ENCODE measurements around the gene LFNG.

LFNG gene

DNA sequence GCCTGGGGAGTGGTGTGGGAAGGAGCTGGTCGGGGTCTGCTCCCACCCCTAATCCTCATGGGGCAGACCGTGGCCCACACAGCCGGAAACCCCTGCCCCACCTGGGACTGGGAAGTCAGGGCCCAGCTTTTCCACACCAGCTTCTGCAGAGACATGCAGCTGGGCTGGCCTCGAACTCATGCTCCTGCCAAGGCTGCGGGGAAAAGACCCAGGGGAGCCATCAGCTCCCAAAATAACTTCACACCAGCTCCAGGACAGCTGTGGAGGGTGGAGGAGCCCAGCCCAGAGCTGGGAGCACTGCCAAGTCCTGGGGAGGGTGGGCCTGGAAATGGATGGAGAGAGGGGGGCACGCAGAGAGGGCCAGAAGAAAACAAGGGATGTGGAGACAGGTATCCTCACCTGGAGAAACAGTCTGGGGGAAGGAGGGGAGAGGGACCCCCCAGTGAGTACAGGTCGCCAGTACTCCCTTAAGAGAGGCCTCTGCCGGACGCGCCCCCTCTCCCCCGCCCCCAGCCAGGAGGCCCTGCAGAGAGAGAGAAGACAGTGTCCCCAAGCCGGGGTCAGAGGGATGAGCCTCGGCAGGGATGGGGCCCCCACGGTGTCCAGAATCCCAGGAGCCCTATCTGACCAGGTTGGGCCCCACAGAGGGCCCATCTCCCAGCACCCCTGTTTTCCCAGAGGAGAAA lies 31.8 kb upstream of the LFNG start:
- no peak for DNase-seq

DNA sequence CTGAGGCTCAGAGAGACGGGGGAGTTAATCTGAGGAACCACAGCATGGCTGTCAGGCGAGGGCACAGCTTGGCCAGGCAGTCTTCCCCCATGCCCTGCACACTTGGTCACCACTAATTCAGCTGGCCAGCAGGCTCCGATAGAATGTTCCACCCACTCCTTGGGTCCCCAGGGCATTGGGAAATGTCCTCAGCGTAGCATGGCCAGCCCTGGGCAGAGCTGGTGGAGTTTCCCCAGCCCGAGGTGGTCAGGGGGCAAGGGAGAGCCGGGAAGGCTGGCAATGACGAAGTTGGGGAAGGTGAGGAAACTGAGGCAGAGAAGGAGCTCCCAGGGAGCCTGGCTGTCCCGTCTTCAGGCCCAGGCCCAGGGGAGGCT lies 31.3 kb upstream of the LFNG start:
- DNase-seq, result no peak

DNA sequence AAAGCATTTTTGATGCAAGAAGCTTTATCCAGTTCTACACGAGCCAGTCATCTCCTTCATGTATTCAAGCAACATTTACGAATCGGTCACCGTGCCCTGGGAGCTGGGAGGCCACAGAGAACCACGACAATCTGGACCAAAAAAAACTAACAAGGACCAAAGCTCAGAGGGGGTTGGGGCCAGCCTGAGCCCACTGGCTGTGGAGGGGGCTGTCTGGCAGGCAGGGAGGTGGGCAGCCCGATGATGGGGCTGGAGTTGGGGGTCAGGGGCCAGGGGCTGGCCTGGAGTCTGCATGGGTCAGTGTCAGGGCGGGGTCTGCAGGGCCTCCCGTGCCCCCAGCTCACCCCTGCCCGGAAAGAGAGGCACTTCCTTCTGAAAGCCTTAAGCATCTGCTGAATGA lies 30.9 kb upstream of the LFNG start:
- DNase-seq, result no peak

DNA sequence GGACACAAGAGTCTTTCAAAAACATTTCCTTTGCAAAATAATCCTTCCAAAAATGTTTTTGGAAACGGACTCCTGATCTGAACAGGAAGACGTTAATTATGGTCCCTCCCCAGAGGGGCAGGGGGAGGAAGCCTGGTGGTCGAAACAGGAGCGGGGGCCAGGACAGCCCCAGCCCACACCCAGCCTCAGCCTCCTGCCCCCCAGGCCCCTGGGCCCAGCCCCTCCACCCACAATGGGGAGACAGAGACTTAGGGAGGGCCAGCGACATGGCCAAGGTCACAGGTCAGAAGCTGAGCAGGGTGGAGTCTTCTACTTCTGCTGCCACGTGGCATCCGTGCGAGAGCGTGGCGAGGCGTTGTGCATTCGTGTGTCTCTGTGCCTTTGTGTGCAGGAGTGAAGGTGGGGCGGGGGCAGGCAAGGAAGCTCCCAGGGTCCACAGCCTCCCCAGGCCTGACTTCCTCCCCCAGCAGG lies 29.4 kb upstream of the LFNG start:
- DNase-seq, result no peak

DNA sequence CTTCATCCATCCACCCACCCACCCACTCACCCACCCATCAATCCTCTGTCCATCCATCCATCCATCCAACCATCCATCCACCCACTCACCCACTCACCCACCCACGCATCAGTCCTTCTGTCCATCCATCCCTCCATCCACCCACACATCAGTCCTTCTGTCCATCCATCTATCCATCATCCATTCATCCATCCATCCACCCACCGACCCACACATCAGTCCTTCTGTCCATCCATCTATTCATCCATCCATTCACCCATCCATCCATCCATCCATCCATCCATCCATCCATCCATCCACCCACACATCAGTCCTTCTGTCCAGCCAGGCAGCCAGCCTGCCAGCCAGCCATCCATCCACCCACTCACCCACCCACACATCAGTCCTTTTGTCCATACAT lies 27.5 kb upstream of the LFNG start:
- DNase-seq, result no peak

DNA sequence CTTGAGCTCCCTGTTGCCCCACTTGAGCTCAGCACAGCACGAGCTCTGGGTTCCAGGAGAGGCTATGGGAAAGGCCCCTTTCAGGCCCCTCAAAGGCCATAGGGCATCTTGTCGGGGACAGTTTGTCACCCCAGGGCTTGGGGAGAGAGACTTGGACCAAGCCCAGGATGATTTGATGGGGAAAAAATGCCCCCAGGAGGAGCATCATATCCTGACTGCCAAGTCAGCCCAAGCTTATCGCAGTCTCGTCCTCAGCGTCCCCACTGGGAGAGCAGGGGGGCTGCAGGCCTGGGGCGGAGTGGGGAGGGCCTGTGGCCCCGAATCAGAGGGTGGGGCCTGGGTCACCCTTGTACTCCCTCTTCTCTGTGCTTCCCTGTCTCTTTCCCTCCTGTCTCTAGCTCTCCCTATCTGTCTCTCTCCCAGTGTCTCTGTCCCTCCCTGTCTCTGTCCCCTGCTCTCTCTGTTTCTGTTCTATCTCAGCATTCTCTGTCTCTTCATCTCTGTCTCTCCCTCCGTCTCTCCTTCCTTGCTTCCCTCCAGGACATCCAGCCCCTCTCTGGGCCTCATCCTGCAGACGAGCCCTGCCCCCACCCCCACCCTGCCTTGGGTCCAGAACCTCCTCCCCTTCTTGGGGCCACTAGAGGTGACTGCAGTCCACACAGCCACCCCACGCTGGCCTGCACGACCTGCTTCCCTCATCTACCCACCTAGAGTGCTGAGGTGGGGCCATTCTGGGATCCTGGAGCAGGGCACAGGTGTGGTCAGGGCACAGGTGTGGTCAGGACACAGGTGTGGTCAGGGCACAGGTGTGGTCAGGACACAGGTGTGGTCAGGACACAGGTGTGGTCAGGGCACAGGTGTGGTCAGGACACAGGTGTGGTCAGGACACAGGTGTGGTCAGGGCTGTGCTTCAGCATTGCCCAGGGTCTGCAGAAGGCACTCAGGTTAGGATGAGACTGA lies 26.1 kb upstream of the LFNG start:
- no peak for DNase-seq

DNA sequence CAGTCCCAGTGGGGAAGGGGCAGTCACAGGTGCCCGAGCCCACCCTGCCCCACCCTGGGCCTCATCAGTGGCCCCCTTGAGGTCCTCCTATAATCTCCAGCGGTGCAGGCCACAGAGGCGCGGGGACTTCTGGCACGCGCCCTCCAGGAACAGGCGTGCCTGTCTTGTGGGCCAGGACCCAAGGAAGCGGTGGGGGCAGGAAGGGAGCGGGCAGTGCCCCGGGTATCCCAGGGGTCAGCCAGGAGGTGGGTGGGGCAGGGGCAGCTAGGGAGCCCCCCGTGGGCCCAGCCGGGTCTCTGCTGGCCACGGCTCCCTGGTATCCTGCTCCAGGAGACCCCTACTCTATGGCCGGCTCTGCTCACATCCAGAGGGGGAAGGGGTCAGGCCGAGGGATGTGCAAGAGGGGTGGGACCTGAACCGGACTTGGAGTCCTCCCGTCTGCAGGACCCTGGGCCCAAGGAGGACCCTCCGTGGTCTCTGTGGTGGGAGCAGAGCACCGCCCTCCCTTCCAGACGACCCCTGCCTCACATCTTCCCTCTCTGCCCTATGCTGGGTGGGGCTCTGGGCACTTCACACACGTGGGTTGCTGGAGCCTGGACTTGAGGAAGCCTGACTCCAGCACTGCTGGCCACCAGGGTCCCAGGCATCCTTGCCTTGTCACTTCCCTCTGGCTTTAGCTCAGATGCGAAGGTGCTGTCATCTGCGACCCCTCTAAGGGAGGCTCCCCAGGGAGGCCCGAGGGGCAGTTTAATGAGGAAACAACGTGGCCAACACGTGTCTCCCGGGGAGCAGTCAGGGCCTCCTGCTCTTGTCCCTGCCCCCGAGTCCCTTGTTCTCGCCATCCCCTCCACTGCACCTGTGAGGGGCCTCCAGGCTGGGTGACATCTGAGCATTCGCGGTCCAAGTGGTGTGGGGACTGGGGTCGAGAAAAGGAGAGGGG lies 25.1 kb upstream of the LFNG start:
- DNase-seq, result no peak

DNA sequence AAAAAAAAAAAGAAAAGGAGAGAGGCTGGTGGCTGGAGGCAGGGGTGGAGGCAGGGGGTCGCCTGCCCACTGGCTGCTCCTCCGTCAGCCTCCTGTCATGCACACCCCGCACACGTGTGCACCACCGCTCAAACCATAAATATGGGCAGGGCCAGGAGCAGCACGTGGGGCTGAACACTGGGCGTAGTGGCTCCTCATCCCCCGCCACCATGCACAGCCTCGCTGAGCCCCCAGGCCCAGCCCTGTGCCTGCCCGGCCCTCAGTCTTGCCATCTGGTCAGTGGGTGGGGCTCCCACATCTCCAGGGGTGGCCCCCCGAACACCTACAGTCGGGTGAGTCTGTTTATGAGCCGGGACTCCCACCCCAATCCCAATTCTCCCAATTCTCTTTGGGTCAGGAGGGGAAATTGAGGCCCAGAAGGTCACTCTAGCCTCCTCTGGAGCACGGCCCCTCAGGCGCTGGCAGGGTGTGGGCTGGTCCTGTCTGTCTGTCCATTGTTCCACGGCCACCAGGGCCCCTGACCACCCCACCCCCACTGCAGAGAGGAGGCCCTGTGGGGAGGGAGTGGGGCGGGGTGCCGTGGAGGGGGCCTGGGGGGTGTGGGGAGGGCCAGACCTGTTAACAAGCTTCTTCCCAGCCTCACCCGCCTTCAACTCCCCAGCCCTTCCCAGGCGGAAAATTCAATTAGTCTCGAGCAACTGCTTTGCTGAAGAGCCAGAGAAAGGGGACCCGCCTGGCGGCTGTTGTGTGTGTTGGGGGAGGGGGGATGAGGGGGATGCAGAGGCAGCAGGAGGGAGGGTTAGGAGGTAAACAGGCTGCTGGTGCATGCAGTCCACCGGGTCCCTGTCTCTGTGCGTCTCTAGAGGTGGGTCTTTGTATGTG lies 23.9 kb upstream of the LFNG start:
- no peak for DNase-seq

DNA sequence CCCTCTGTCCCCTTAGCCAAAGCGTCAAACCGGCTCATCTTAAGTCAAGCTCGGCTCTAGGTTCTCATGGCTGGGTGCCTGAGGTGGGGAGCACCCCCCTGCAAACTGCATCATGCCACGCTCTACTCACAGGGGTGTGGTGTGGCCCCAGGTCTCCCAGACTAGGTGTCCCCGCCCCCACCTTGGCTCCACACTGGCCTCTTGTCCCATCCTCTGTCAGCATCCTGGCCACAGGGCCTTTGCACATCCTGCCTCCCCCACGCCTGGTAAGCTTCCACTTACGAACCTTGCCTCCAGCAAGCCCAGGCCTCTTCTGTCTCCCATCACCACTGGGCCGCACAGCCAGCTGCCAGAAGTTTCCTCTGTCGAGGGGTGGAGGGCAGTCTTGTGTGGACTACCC lies 23.2 kb upstream of the LFNG start:
- no peak for DNase-seq

DNA sequence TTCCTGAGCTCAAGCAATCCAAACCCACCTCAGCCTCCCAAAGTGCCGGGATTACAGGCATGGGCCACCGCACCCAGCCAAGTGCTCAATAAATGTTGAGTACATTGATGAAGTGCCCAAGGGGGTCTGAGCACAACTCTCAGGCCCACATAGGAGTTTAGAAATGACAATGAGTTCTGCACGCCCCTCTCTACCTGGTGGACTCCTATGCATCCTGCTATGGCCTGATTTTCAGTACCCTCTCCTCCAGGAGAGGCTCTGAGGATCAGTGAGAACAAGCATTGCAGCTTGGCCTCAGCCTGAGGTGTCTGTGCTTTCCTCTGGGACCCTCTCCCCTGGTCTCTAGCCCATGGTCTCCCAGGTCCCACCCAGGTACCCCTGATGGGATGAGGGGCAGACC lies 22.5 kb upstream of the LFNG start:
- no peak for DNase-seq

DNA sequence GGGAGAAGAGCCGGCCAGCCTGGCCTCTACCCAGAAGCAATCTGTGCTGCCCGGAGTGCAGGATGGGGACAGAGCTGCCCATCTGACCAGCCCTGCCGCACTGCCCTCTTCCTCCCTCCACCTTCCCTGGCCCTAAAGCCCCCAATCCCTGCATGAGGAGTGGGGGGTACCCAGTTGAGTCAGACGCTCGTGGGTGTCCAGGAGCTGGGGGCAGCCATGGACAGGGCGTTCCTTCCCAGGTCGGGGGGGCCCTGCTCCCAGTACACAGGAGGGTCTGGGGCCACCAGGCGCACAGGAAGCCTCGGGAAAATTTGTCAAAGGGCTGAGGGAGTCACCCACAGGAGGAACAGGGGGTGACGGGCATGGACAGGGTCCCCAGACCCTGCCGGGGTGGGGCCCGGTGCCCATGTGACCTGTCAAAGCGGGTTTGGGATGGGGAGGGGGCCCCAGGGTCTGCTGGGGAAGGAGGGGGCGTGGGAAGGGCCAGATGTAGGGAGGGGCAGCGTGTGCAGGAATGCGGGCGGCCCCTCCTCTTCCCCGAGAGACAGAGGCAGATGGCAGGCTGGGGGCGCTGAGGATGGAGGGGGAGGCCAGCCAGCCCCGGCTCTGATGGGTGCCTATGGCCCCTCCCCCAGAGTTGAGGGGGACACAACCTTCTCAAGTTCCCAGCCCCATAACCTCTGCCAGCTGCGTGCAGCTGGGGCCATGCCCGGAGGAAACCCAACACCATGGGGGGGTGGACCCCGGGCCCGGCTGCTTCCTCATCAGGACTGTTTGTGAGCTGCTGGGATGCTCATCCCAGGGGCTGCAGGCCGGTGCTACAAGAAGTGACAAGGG lies 21.9 kb upstream of the LFNG start:
- no peak for DNase-seq

DNA sequence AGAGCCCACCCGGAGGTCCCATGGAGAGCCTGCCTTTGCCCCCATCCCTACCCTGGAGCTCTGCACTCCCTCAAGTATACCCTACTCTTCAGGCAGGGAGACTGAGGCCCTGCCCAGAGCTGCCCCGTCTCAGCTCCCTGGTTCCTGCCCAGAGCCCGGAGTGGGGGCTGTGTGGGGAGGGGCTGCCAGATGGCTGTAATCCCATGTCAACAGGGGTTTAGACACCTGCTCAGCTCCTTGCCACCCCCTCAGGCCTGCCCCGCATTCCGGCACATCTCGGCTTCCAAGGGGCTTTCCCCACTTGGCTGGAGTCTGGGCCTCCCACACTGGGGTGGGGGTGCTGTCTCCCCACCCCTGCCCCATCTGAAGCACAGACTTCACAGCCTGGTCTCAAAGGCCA lies 20.9 kb upstream of the LFNG start:
- DNase-seq, result no peak

DNA sequence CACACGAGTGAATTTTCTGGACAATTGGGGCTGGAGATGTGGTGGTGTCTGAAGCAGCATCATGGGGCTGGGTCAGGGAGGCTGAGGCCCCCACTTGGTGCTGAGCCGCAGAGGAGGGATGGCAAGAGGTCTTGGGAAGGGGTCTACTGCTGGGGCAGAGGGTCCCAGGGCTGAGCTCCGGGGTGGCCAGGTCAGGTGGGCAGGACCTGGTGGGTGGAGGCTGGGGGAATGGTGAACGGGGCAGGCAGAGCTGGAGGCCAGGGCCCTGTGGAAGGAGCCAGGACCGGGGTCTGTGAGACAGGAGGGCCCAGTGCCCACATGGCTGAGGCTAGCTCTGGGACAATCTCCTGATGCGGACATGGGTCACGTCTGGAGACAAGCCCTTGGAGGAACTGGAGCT lies 20.4 kb upstream of the LFNG start:
- no peak for DNase-seq

DNA sequence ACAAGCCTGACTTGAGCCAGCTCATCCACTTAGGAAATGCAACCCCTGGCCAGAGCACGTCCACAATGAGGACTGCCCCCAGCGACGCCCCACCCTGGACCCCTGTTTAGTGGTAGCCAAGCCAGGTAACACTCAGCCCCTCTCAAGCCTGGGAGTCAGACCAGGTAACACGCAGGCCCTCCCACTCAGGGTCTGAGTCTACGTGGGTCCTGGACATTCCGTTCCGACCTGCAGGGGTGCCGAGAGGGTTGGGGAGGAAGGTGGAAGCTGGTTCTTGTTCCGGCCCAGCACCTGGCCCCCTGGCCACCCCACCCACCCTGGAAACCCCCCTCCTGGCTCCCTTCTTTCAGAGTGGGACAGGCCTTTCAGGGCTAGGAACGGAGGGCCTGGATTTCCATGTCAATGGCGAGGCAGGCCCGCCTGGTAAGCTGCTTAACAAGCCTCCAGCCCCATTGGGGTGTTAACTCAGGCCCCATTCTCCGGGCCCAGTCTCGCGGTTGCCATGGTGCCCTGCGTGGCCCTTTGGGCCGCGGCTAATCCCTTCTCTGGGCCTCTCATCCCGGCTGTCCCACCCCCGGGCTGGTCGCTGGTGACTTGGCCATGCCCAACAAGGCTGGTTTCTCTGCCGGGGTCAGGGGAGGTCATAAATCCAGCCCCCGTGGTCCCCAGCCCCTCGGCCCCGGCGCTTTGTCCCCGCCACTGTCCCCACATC lies 19.7 kb upstream of the LFNG start:
- DNase-seq, result no peak

DNA sequence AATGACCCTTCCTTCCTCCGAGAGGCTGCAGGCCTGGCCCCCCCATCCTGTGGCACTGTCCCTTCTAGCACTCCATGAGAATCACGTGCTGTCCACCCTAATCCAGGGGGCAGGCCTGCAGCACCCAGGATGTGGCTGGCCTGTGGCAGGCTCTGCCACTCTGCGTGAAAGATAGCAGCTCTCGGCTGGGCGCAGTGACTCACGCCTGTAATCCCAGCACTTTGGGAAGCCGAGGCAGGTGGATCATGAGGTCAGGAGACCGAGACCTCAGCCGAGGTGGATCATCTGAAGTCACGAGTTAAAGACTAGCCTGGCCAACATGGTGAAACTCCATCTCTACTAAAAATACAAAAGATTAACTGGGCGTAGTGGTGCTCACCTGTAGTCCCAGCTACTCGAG lies 18.9 kb upstream of the LFNG start:
- no peak for DNase-seq

DNA sequence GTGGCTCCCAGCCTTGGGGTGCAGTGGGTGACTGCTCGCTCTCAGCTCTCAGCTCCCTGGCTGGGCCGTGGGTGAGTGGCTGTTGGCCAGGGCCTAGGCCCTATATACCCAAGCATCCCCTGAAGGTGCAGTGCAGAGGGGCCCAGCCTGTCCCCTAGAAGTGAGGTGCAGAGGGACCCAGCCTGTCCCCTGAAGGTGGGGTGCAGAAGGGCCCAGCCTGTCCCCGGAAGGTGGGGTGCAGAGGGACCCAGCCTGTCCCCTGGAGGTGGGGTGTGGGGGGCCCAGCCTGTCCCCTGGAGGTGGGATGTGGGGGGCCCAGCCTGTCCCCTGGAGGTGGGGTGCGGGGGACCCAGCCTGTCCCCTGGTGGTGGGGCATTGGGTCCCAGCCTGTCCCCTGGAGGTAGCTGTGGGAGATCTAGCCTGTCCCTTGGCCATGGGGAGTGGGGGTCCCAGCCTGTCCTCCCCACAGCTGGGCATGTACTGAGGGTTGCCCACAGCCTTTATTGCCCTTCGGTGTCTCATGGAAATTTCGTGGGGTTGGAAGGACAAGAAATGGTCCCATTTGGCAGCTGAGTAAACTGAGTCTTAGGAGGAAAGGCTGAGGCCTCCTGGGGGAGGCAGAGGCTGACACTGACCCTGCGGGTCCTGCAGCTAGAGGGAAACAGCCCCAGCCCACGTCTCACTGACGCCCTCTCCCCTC lies 17.5 kb upstream of the LFNG start:
- DNase-seq, result no peak

DNA sequence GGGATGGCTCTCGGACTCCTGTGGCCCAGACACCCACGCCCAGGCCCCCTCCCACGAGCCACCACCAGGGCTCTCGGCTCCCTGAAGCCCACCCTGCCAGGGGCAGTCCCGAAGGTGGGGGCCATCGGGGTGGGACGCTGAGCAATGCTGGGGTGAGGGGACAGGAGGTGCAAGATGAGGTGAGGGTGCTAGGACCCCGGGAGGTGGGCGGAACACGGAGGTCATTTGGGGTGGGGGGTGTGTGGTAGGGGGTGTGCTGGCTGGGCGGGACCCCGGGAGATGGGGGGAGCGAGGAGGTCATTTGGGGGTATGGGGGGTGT lies 17.0 kb upstream of the LFNG start:
- no peak for DNase-seq

DNA sequence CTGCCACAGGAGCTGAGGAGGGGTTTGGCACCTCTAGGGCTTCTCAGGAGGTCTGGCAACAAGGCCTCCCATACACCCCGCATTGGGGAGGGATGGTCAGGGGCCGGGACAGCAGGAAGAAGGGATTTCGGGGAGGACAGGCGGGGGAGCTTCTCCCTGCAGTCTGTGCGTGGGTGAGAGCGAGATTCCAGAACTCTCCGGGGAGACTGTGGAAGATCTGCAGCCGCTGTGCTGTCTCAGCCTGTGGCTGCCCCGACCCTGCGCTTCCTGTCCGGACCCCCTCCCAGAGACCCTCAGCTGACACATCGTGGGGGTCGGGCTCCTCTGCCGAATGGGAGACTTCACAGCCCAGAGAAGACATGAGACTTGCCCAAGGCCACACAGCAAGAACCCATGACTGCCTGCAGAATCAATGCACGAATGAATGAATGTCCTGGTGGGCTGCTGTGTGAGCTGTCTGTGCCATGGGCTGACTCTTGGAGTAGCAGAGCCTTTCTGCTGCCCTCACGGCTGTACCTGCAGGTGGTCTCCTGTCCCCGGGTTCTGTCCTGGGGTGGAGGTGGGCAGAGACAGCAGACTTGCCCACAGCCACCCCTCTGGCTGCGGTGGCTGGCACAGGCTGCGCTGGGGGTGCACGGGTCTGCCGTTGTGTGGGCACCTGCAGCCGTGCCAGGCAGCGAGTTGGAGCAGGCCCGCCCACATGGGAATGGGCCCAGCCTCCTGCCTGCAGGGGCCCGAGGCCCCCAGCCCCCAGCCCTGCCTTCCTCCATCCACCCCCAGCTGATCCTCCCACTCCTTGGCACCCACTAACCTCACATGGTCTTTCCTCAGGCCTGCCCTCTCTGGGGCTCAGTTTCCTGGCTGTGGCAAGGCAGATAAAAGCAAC lies 16.3 kb upstream of the LFNG start:
- no peak for DNase-seq

Data from NCI-H774 (cell line).